Brain microvascular endothelial cell (primary cell): ENCODE measurements around the gene ADAMTS15.

ENCODE experiments used
- DNase-seq: peaks from one replicate; pipeline ENCODE4 v3.0.0-alpha.2; 2020
- H3K27ac ChIP-seq: fragments of 250-450 bp; sonication (Bioruptor Pico); 2 replicates; pipeline ENCODE4 v1.5.1; 2020; ENCODE audit warnings: mild to moderate bottlenecking, moderate library complexity
- H3K27me3 ChIP-seq: fragments of 250-450 bp; sonication (Bioruptor Pico); replicated peaks from 2 replicates; pipeline ENCODE4 v1.5.1; 2020; ENCODE audit warnings: mild to moderate bottlenecking
- H3K36me3 ChIP-seq: fragments of 250-450 bp; sonication (Bioruptor Pico); replicated peaks from 2 replicates; pipeline ENCODE4 v1.5.1; 2020; ENCODE audit warnings: mild to moderate bottlenecking
- H3K4me3 ChIP-seq: 2 replicates; pipeline ENCODE4 v1.5.1; 2011; ENCODE audit warnings: low read depth, mild to moderate bottlenecking, control low read depth, low read length, moderate library complexity
- CTCF ChIP-seq: IDR thresholded peaks from 2 replicates; pipeline ENCODE4 v1.5.1; 2011; ENCODE audit warnings: low read depth, mild to moderate bottlenecking, moderate library complexity, low read length, control low read depth, inconsistent platforms; ENCODE audit errors: missing control alignments
- in situ Hi-C: cut with HindIII; loops from 2 replicates; pipeline ENCODE4 v1.10.0; 2017; ENCODE audit warnings: low sequenced_read_pairs, low pct_ligation_motif_present

ADAMTS15 gene

GRCh38 chr11:130448416-130449309 lies at the start of gene ADAMTS15:
Gene ADAMTS15 (plus strand): TSS chr11:130448645. CDS start chr11:130448974, 329 bp downstream.
- Histone ChIP-seq H3K4me3 (peak within 1 kb of the TSS; percentile 58), H3K27ac (no peak within 1 kb of the TSS), H3K27me3 (no peaks in the 10 kb centered on the region), H3K36me3 (no peaks in the 10 kb centered on the region)
- peak; percentile 61 for DNase-seq
- TF ChIP-seq CTCF, result no peak
- in situ Hi-C loops, result loop anchor here (10.0 kb wide), 1 partner anchor 416 kb away; no protein-coding TSS in a partner anchor

DNA sequence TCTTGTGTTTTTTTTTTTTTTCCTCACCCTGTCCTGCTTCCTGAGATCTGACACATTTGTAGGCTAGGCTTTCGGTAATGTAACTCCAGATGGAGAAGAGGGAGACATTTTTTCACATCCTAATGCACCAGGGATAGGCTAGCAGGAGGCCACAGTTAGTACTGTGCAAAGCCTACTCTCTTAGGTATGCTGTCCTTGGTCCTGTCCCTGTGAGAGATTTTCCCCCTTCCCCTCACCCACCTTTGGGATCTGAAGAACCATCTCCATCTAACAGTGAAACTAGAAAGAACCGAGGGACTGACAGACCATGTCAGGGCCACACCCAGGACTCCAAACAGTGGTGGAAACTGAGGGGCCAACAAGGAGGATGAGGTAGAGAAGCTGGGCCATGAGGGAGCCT lies 49.2 kb upstream of the ADAMTS15 start:
- no peak for DNase-seq
- H3K27me3 ChIP-seq, result peaks cover 22% of the 10 kb centered on the region
- no peak for TF ChIP-seq CTCF
- H3K27ac ChIP-seq, result no peak overlapping the region
- H3K4me3 ChIP-seq, result no peak overlapping the region
- H3K36me3 ChIP-seq, result no peaks in the 10 kb centered on the region
- in situ Hi-C loops, result loop anchor here (25.0 kb wide), 1 partner anchor 187 kb away; no protein-coding TSS in a partner anchor

DNA sequence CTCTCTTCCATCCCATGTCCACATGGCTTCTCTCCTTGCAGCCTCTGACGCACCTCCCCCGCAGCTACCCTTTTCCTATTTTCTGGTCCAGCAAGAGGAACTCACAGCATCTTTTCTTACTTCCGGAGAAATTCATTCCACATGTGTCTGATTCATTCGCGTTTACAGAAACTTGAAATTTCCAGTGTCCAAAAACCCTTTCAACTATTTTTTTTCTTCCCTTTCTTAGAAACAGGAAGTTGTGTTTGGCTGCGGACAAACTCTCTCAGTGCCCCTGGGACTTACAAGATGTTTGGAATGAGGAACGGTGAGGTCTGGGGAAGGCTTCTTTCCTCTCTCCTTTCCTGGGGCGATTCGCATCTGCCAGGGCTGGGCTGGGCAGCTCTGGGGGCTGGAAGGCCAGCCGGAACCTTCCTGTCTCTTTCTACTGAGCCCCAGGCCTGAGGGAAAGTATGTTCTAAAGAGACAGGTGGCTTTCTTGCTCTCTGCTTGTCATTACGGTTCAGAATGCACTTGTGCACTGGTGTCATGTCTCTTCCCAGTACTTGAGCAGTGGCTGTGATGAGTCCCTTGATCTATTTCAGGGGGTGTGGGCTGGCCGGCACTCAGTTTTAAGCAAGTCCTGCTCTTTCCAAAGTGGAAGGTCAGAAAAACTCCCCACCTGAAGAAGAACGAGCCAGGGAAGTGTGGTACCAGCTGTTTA lies 47.5 kb upstream of the ADAMTS15 start:
- no peak overlapping the region for H3K4me3 ChIP-seq
- TF ChIP-seq CTCF, result no peak
- in situ Hi-C loops, result no loop called here
- DNase-seq, result no peak
- no peaks in the 10 kb centered on the region for H3K36me3 ChIP-seq
- no peak overlapping the region for H3K27ac ChIP-seq
- H3K27me3 ChIP-seq, result peaks cover 10% of the 10 kb centered on the region

GRCh38 chr11:130402570-130402969 lies 45.9 kb upstream of the ADAMTS15 start:
- in situ Hi-C loops, result no loop called here
- H3K27me3 ChIP-seq, result peaks cover 3% of the 10 kb centered on the region
- no peak for DNase-seq
- no peak overlapping the region for H3K4me3 ChIP-seq
- H3K27ac ChIP-seq, result no peak overlapping the region
- TF ChIP-seq CTCF, result no peak
- H3K36me3 ChIP-seq, result no peaks in the 10 kb centered on the region

- Histone ChIP-seq H3K27me3 (no peaks in the 10 kb centered on the region), H3K36me3 (no peaks in the 10 kb centered on the region), H3K4me3 (no peak overlapping the region), H3K27ac (peak overlapping the region; percentile 25)
- in situ Hi-C loops, result no loop called here
- DNase-seq, result peak; percentile 89
- no peak for TF ChIP-seq CTCF
Measured at GRCh38 chr11:130403271-130403804, 45.1 kb upstream of the ADAMTS15 start.
